Aortic smooth muscle cell (primary cell): ENCODE measurements around the gene TNFRSF21. TPM values are rescaled to one million over a fixed set of nuclear protein-coding genes. Genes with fewer than 3 reads are reported as not detected.

Experiments
- total RNA-seq: library from RNA; depleted of rRNA; stranded (reverse); fragments of >200 nt; gene quantifications from 2 replicates; pipeline ENCODE4 v1.2.3, GENCODE V29; 2014

The TNFRSF21 gene, protein sequence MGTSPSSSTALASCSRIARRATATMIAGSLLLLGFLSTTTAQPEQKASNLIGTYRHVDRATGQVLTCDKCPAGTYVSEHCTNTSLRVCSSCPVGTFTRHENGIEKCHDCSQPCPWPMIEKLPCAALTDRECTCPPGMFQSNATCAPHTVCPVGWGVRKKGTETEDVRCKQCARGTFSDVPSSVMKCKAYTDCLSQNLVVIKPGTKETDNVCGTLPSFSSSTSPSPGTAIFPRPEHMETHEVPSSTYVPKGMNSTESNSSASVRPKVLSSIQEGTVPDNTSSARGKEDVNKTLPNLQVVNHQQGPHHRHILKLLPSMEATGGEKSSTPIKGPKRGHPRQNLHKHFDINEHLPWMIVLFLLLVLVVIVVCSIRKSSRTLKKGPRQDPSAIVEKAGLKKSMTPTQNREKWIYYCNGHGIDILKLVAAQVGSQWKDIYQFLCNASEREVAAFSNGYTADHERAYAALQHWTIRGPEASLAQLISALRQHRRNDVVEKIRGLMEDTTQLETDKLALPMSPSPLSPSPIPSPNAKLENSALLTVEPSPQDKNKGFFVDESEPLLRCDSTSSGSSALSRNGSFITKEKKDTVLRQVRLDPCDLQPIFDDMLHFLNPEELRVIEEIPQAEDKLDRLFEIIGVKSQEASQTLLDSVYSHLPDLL
- total RNA-seq, result 2.0 and 5.8 TPM in 2 replicates

GRCh38 chr6:47309291-47310130 lies at the start of gene TNFRSF21:
Gene TNFRSF21 (minus strand): TSS chr6:47309905. CDS start chr6:47309511, 394 bp downstream.

Other genes with a start within 250 kb of the TNFRSF21 start
- gene CD2AP, start 167.9 kb upstream of the TNFRSF21 start, total RNA-seq, result 30.0 and 34.1 TPM in 2 replicates